LNCAP (cell line): ENCODE measurements around the gene ME1.

ENCODE experiments used
- TF ChIP-seq, protein P1 (sequence below): fragments of 450-650 bp; IDR thresholded peaks from 2 replicates; pipeline ENCODE4 v1.5.1; 2017; ENCODE audit warnings: mild to moderate bottlenecking

ME1 gene

GRCh38 chr6:83443516-83443915 lies 12.7 kb upstream of the ME1 start:
- TF ChIP-seq, protein P1, sequence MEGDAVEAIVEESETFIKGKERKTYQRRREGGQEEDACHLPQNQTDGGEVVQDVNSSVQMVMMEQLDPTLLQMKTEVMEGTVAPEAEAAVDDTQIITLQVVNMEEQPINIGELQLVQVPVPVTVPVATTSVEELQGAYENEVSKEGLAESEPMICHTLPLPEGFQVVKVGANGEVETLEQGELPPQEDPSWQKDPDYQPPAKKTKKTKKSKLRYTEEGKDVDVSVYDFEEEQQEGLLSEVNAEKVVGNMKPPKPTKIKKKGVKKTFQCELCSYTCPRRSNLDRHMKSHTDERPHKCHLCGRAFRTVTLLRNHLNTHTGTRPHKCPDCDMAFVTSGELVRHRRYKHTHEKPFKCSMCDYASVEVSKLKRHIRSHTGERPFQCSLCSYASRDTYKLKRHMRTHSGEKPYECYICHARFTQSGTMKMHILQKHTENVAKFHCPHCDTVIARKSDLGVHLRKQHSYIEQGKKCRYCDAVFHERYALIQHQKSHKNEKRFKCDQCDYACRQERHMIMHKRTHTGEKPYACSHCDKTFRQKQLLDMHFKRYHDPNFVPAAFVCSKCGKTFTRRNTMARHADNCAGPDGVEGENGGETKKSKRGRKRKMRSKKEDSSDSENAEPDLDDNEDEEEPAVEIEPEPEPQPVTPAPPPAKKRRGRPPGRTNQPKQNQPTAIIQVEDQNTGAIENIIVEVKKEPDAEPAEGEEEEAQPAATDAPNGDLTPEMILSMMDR: no peak

GRCh38 chr6:83442752-83443151 lies 11.9 kb upstream of the ME1 start:
- TF ChIP-seq, protein P1: no peak

DNA sequence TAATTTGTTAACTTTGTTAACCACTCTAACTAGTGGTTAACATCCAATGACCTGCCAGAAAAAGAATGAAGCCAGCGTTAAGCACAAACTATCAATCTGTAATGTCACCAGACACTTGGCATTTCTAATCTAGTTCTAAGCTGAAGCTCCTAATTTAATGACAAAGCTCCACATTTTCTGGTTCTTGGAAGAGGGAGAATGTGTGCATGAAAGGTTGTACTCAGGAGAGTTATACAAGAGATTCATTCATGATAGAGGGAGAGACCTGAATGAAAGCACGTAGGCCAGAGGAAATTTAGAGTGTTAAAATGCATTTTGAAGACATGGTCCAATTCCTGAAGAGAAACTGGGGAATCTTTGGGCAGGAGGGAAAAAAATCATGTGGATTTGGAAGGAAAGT lies 8.3 kb upstream of the ME1 start:
- TF ChIP-seq, protein P1: no peak

DNA sequence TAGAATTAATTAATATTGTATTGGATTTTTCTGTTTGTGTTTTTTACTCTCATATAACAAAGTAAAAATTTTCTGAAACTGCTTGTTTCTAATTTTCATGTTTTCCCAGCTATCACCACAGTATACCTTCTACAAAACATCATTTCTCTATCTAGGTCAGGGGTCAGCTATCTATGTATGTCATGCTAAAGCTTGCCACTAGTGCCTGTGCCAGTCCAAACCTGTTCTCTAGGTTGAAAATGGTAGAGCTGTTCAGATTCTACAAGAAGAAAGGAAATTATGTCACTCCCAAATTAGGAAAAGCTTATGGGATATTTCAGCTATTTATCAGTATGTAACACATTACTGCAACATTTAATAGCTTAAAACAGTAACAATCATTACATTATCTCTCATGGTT lies 5.8 kb upstream of the ME1 start:
- TF ChIP-seq, protein P1: no peak

DNA sequence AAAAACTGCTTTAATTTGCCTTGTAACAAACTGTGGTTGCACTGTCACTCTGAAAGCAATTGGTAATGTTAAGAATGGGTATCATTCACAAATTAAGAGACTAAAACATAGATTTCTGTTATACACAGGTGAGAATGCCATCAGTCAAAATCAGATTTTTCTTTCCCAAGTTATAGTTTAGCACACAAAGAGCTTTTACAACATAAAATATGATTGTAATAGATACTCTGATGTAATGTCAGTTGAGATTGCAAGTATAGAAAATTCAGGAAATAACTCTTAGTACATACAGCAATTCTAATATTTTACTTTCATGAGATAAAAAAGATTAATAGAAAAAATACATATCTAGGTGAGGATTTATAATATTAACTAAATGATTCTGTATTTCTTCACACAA lies 2.3 kb upstream of the ME1 start:
- TF ChIP-seq, protein P1: no peak

DNA sequence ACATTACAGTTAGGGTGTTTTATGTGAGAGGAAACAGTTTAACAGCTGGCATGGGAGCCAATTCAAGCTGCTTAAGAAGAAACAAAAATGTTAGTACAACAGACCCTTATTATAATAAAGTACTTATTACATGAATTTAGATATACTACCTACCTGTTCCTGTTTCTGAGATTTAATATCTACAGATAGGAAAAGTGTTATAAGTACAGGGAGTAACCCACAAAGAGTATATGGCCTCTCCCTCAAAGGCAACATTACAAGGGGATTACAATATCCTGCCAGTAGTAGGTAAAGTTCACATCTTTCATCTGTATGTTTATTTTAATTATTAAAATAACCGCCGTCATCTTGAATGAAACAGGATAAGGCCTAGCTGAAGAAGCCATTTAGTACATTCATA lies 1.8 kb upstream of the ME1 start:
- TF ChIP-seq, protein P1: no peak

GRCh38 chr6:83431545-83432155 lies 799 bp upstream of the ME1 start:
- TF ChIP-seq, protein P1: no peak
